ENCODE measurements around the gene MAPK8IP3.

DNA sequence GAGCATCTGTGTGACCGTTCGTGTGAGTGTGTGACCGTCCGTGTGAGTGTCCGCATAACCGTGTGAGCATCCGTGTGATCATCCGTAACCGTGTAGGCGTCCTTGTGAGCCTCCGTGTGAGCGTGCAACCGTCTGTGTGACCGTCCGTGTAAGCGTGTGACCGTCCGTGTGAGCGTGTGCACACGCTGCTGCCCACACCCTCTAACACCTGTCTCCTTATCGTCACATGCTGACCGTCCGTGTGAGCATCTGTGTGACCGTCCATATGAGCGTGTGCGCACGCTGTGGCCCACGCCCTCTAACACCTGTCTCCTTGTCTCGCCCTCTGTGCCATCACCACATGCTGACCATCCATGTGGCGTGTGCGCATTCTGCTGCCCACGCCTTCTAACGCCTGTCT is 34.2 kb downstream of the MAPK8IP3 start:
- no peak for TF ChIP-seq CTCF (IDR thresholded peaks at IDR 0.05)
- no peak for TF ChIP-seq POLR2AphosphoS5 (IDR thresholded peaks at IDR 0.05)
